Measurements from ENCODE around the gene CRIP2. TPM values are rescaled to one million over a fixed set of nuclear protein-coding genes. Genes with fewer than 3 reads are reported as not detected.

The CRIP2 gene
- total RNA-seq, 1 experiment from 2014 or later, result 50.5 TPM

DNA sequence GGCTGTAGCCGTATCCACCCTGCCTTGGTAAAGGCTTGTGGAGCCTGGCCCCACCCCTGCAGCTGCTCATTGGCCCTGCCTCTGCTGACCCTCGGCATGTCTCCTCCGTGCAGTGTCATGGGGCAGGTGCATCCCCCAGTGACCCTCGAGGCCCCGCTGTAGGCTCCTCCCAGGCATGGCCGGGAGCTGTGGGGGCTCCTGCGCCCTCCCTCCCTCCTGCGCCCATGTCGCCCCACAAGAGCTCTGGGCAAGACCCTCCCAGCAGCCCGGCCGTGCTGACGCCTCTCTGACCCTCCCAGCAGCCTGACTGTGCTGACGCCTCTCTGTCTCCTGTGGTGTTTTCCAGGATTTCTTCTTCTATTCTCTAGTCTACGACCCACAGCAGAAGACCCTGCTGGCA lies 20.8 kb upstream of the CRIP2 start:
- BruUV-seq (replicated peaks), result no TSS peak
- POLR2A ChIA-PET, result interaction anchor here (0.7 kb wide), 1 partner anchor 36 kb away, joined by 4 read pairs; no protein-coding TSS in a partner anchor
- no peak for TF ChIP-seq CTCF (IDR thresholded peaks at IDR 0.05; ENCODE audit: unreplicated experiment)
- CTCF ChIA-PET, result interaction anchor here (1.0 kb wide), 1 partner anchor 36 kb away, joined by 3 read pairs; no protein-coding TSS in a partner anchor
- H3K27ac Mint-ChIP-seq (ENCODE audit: low read depth, unreplicated experiment), result no peak overlapping the region
- H3K36me3 Mint-ChIP-seq (ENCODE audit: insufficient read depth, unreplicated experiment), result peaks cover 59% of the 10 kb centered on the region
- no peak for DNase-seq (ENCODE audit: unreplicated experiment)
- H3K4me1 Mint-ChIP-seq (ENCODE audit: insufficient read depth, unreplicated experiment), result no peaks in the 10 kb centered on the region
- intact Hi-C loops (cut with micrococcal nuclease), result no loop called here
- no peaks in the 10 kb centered on the region for H3K27me3 Mint-ChIP-seq (ENCODE audit: insufficient read depth, unreplicated experiment)
- no peak overlapping the region for H3K4me3 Mint-ChIP-seq (ENCODE audit: unreplicated experiment)
- no peaks in the 10 kb centered on the region for H3K9me3 Mint-ChIP-seq (ENCODE audit: unreplicated experiment)

DNA sequence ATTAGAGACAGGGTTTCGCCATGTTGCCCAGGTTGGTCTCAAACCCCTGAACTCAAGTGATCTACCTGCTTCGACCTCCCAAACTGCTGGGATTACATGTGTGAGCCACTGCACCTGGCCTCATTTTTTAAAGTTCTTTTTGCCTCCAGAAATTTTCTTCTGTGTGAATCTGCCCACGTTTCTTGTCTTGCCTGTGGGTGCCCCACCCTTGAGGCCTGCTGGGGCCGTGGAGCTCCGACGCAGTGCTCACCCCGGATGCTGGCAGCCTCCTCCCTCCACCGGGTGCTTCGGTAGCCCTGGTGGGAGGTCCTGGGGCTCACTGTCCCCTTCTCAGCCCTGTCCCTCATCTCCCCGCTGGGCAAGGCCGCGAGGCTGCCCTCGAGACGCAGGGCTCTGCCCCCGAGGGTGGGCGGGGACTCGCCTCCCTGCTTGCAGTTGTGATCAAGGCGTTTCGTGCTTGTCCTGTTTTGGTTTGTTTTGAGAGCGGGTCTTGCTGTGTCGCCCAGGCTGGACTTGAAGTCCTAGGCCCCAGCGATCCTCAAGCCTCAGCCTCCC lies 19.5 kb upstream of the CRIP2 start:
- Mint-ChIP-seq H3K4me3 (ENCODE audit: unreplicated experiment) (no peak overlapping the region), H3K4me1 (ENCODE audit: insufficient read depth, unreplicated experiment) (no peaks in the 10 kb centered on the region), H3K27me3 (ENCODE audit: insufficient read depth, unreplicated experiment) (no peaks in the 10 kb centered on the region), H3K27ac (ENCODE audit: low read depth, unreplicated experiment) (no peak overlapping the region), H3K36me3 (ENCODE audit: insufficient read depth, unreplicated experiment) (peaks cover 52% of the 10 kb centered on the region), H3K9me3 (ENCODE audit: unreplicated experiment) (no peaks in the 10 kb centered on the region)
- BruUV-seq (replicated peaks), result no TSS peak
- no peak for DNase-seq (ENCODE audit: unreplicated experiment)
- no peak for TF ChIP-seq CTCF (IDR thresholded peaks at IDR 0.05; ENCODE audit: unreplicated experiment)
- POLR2A ChIA-PET, result no interaction called here
- intact Hi-C loops (cut with micrococcal nuclease), result no loop called here
- CTCF ChIA-PET, result no interaction called here

DNA sequence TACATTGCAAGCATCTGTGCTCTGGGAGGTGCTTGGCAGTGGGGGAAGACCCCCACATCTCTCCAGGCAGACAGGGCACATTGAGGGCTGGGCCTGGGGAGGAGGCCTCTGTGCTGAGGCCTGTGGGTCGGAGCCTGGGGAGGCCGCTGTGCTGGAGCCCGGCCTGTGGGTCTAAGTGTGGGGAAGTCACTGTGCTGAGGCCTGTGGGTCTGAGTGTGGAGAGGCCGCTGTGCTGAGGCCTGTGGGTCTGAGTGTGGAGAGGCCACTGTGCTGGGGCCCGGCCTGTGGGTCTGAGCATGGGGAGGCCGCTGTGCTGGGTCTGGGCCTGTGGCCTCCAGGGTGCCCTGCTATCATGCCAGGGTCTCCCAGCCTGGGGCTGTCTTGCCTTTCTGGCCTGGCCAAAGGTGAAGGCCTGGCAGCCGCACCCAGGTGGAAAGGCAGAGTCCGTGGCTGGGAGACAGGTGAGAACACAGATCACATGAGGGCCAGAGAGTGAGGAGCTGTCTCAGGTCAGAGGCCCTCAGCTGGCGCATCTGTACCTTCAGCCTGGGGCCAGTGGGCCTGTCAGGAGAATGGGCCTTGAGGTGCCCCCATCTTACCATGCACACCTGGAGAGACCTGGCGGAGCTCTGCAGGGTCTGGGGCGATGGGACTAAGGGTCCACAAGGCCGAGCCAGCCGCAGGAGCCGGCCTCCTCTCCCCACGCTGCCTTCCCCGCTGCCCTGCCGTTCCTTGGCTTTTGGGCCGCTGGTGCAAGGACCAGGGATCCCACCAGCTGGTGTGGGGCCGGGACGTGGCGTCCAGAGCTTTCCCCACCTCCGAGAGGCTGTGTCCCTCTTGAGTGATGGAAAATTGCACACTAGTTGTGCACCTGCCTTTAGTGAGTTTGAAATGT lies 18.6 kb upstream of the CRIP2 start:
- POLR2A ChIA-PET, result no interaction called here
- no peak for TF ChIP-seq CTCF (IDR thresholded peaks at IDR 0.05; ENCODE audit: unreplicated experiment)
- no TSS peak for BruUV-seq (replicated peaks)
- no peaks in the 10 kb centered on the region for H3K9me3 Mint-ChIP-seq (ENCODE audit: unreplicated experiment)
- H3K36me3 Mint-ChIP-seq (ENCODE audit: insufficient read depth, unreplicated experiment), result peaks cover 43% of the 10 kb centered on the region
- no peak overlapping the region for H3K4me3 Mint-ChIP-seq (ENCODE audit: unreplicated experiment)
- CTCF ChIA-PET, result interaction anchor here (1.3 to 1.6 kb wide), 2 partner anchors 25 to 34 kb away, joined by 5 to 9 read pairs; no protein-coding TSS in a partner anchor
- no peak for DNase-seq (ENCODE audit: unreplicated experiment)
- intact Hi-C loops (cut with micrococcal nuclease), result no loop called here
- no peak overlapping the region for H3K27ac Mint-ChIP-seq (ENCODE audit: low read depth, unreplicated experiment)
- no peaks in the 10 kb centered on the region for H3K27me3 Mint-ChIP-seq (ENCODE audit: insufficient read depth, unreplicated experiment)
- no peaks in the 10 kb centered on the region for H3K4me1 Mint-ChIP-seq (ENCODE audit: insufficient read depth, unreplicated experiment)

All from MCF 10A (cell line).